Measurements from ENCODE around the gene MYO3A.

Gene MYO3A

DNA sequence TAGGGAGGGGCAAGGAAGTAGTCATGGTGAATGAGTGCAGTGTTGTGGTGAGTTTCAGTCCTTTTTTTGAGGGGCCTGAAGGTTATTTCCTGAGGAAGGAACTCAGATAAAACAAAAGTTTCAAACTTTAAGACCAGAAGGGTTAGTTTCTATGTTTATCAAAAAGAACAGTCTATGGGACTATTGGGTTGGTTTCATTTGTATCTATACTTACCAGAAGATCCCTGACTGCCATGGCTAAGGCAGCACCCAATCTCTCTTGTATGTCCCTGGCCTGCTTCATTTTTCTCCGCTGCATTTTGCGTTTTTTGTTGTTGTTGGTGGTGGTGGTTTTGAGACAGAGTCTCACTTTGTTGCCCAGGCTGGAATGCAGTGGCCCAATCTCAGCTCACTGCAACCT is 263.2 kb downstream of the MYO3A start:
- Histone ChIP-seq H3K79me1 (ENCODE audit: low read depth, low read length) (no peaks in the 10 kb centered on the region), H4K91ac (ENCODE audit: low read depth, low read length, poor library complexity) (no peak overlapping the region), H3K4ac (ENCODE audit: low read length) (no peak overlapping the region), H3K27ac (replicated peaks; ENCODE audit: low read length) (no peak overlapping the region), H3K14ac (ENCODE audit: low read length) (no peak overlapping the region), H2AK5ac (ENCODE audit: low read depth, low read length) (no peak overlapping the region), H2BK5ac (ENCODE audit: low read length) (no peak overlapping the region), H3K4me1 (ENCODE audit: control insufficient read depth in 2 of 2, insufficient read depth in 1 of 2, low read depth in 1 of 2, low read length in 2 of 2) (no peaks in the 10 kb centered on the region), H4K8ac (ENCODE audit: low read depth, low read length) (no peak overlapping the region), H2AFZ (ENCODE audit: low read length) (no peak overlapping the region), H3K9me3 (replicated peaks in 1 of 2; ENCODE audit: control insufficient read depth in 2 of 2, insufficient read depth in 1 of 2, low read depth in 1 of 2, low read length in 2 of 2) (no peaks in the 10 kb centered on the region), H2BK15ac (ENCODE audit: low read length) (no peak overlapping the region), H3K9ac (ENCODE audit: low read depth, low read length, poor library complexity) (no peak overlapping the region), H3K23ac (ENCODE audit: low read depth, low read length, poor library complexity) (no peak overlapping the region), H3K4me3 (ENCODE audit: low read length in 2 of 2) (no peak overlapping the region), H3K18ac (ENCODE audit: low read length) (no peak overlapping the region), H3K36me3 (replicated peaks in 1 of 2; ENCODE audit: control insufficient read depth in 2 of 2, insufficient read depth in 2 of 2, low read length in 2 of 2) (no peaks in the 10 kb centered on the region), H3K27me3 (ENCODE audit: control insufficient read depth in 3 of 3, insufficient read depth in 3 of 3, low read depth in 1 of 3, low read length in 3 of 3) (no peaks in the 10 kb centered on the region), H2BK120ac (ENCODE audit: low read depth, low read length) (no peak overlapping the region), H2BK12ac (ENCODE audit: low read length) (no peak overlapping the region), H3K4me2 (ENCODE audit: insufficient read depth, low read length, poor library complexity, severe bottlenecking) (no peak overlapping the region)
- DNase-seq (ENCODE audit: low spot score): no peak
- no CpG with 5 or more reads among the region's 2 CpGs for WGBS, 2 donors (ENCODE audit: extremely low coverage in 2 of 2, insufficient read length in 2 of 2, insufficient replicate concordance in 1 of 2)

GRCh38 chr10:26198119-26198518 is 264.1 kb downstream of the MYO3A start:
- H2BK120ac ChIP-seq (ENCODE audit: low read depth, low read length): no peak overlapping the region
- no CpG with 5 or more reads among the region's 9 CpGs for WGBS, 2 donors (ENCODE audit: extremely low coverage in 2 of 2, insufficient read length in 2 of 2, insufficient replicate concordance in 1 of 2)

GRCh38 chr10:26199841-26200240 is 265.8 kb downstream of the MYO3A start:
- Histone ChIP-seq H2BK15ac (ENCODE audit: low read length) (no peak overlapping the region), H3K36me3 (replicated peaks in 1 of 2; ENCODE audit: control insufficient read depth in 2 of 2, insufficient read depth in 2 of 2, low read length in 2 of 2) (no peaks in the 10 kb centered on the region), H2BK120ac (ENCODE audit: low read depth, low read length) (no peak overlapping the region), H2AK5ac (ENCODE audit: low read depth, low read length) (no peak overlapping the region), H2BK12ac (ENCODE audit: low read length) (no peak overlapping the region), H2BK5ac (ENCODE audit: low read length) (no peak overlapping the region), H4K8ac (ENCODE audit: low read depth, low read length) (no peak overlapping the region), H2AFZ (ENCODE audit: low read length) (no peak overlapping the region), H3K18ac (ENCODE audit: low read length) (no peak overlapping the region), H3K27ac (replicated peaks; ENCODE audit: low read length) (no peak overlapping the region), H3K4me3 (ENCODE audit: low read length in 2 of 2) (no peak overlapping the region), H3K79me1 (ENCODE audit: low read depth, low read length) (no peaks in the 10 kb centered on the region), H3K23ac (ENCODE audit: low read depth, low read length, poor library complexity) (no peak overlapping the region), H3K4me1 (ENCODE audit: control insufficient read depth in 2 of 2, insufficient read depth in 1 of 2, low read depth in 1 of 2, low read length in 2 of 2) (no peaks in the 10 kb centered on the region), H4K91ac (ENCODE audit: low read depth, low read length, poor library complexity) (no peak overlapping the region), H3K4ac (ENCODE audit: low read length) (no peak overlapping the region), H3K9ac (ENCODE audit: low read depth, low read length, poor library complexity) (no peak overlapping the region), H3K4me2 (ENCODE audit: insufficient read depth, low read length, poor library complexity, severe bottlenecking) (no peak overlapping the region), H3K9me3 (replicated peaks in 1 of 2; ENCODE audit: control insufficient read depth in 2 of 2, insufficient read depth in 1 of 2, low read depth in 1 of 2, low read length in 2 of 2) (no peaks in the 10 kb centered on the region), H3K27me3 (ENCODE audit: control insufficient read depth in 3 of 3, insufficient read depth in 3 of 3, low read depth in 1 of 3, low read length in 3 of 3) (no peaks in the 10 kb centered on the region), H3K14ac (ENCODE audit: low read length) (no peak overlapping the region)
- WGBS, 2 donors (ENCODE audit: extremely low coverage in 2 of 2, insufficient read length in 2 of 2, insufficient replicate concordance in 1 of 2): no CpG with 5 or more reads among the region's 4 CpGs
- DNase-seq (ENCODE audit: low spot score): no peak

More at GRCh38 chr10:26198119-26198518, 264.1 kb downstream of the MYO3A start:
- Histone ChIP-seq H3K4me2 (ENCODE audit: insufficient read depth, low read length, poor library complexity, severe bottlenecking) (no peak overlapping the region), H2BK5ac (ENCODE audit: low read length) (no peak overlapping the region), H2AK5ac (ENCODE audit: low read depth, low read length) (no peak overlapping the region), H3K9ac (ENCODE audit: low read depth, low read length, poor library complexity) (no peak overlapping the region), H2BK12ac (ENCODE audit: low read length) (no peak overlapping the region), H3K79me1 (ENCODE audit: low read depth, low read length) (no peaks in the 10 kb centered on the region), H3K27me3 (ENCODE audit: control insufficient read depth in 3 of 3, insufficient read depth in 3 of 3, low read depth in 1 of 3, low read length in 3 of 3) (no peaks in the 10 kb centered on the region), H3K9me3 (replicated peaks in 1 of 2; ENCODE audit: control insufficient read depth in 2 of 2, insufficient read depth in 1 of 2, low read depth in 1 of 2, low read length in 2 of 2) (no peaks in the 10 kb centered on the region), H3K23ac (ENCODE audit: low read depth, low read length, poor library complexity) (no peak overlapping the region), H3K4ac (ENCODE audit: low read length) (no peak overlapping the region), H3K36me3 (replicated peaks in 1 of 2; ENCODE audit: control insufficient read depth in 2 of 2, insufficient read depth in 2 of 2, low read length in 2 of 2) (no peaks in the 10 kb centered on the region), H3K27ac (replicated peaks; ENCODE audit: low read length) (no peak overlapping the region), H3K4me3 (ENCODE audit: low read length in 2 of 2) (no peak overlapping the region), H4K91ac (ENCODE audit: low read depth, low read length, poor library complexity) (no peak overlapping the region), H4K8ac (ENCODE audit: low read depth, low read length) (no peak overlapping the region), H2BK15ac (ENCODE audit: low read length) (no peak overlapping the region), H3K4me1 (ENCODE audit: control insufficient read depth in 2 of 2, insufficient read depth in 1 of 2, low read depth in 1 of 2, low read length in 2 of 2) (no peaks in the 10 kb centered on the region), H3K18ac (ENCODE audit: low read length) (no peak overlapping the region), H3K14ac (ENCODE audit: low read length) (no peak overlapping the region), H2AFZ (ENCODE audit: low read length) (no peak overlapping the region)
- DNase-seq (ENCODE audit: low spot score): no peak

GRCh38 chr10:26205223-26205622 is 271.2 kb downstream of the MYO3A start:
- H3K23ac ChIP-seq (ENCODE audit: low read depth, low read length, poor library complexity): no peak overlapping the region
- H2BK12ac ChIP-seq (ENCODE audit: low read length): no peak overlapping the region
- no peak overlapping the region for H3K27ac ChIP-seq (replicated peaks; ENCODE audit: low read length)
- no peak overlapping the region for H3K14ac ChIP-seq (ENCODE audit: low read length)
- H2BK15ac ChIP-seq (ENCODE audit: low read length): no peak overlapping the region
- no CpG with 5 or more reads among the region's 2 CpGs for WGBS, 2 donors (ENCODE audit: extremely low coverage in 2 of 2, insufficient read length in 2 of 2, insufficient replicate concordance in 1 of 2)
- H2BK120ac ChIP-seq (ENCODE audit: low read depth, low read length): no peak overlapping the region
- no peak for DNase-seq (ENCODE audit: low spot score)
- peaks cover 0 to 5% (median 2%) of the 10 kb centered on the region in 3 experiments for H3K27me3 ChIP-seq (ENCODE audit: control insufficient read depth in 3 of 3, insufficient read depth in 3 of 3, low read depth in 1 of 3, low read length in 3 of 3)
- no peak overlapping the region for H4K91ac ChIP-seq (ENCODE audit: low read depth, low read length, poor library complexity)
- H3K4me3 ChIP-seq (ENCODE audit: low read length in 2 of 2): no peak overlapping the region
- H3K9ac ChIP-seq (ENCODE audit: low read depth, low read length, poor library complexity): no peak overlapping the region
- no peak overlapping the region for H2AFZ ChIP-seq (ENCODE audit: low read length)
- H3K4ac ChIP-seq (ENCODE audit: low read length): no peak overlapping the region
- H4K8ac ChIP-seq (ENCODE audit: low read depth, low read length): no peak overlapping the region
- H2BK5ac ChIP-seq (ENCODE audit: low read length): no peak overlapping the region
- no peak overlapping the region for H3K18ac ChIP-seq (ENCODE audit: low read length)
- H3K36me3 ChIP-seq (replicated peaks in 1 of 2; ENCODE audit: control insufficient read depth in 2 of 2, insufficient read depth in 2 of 2, low read length in 2 of 2): no peaks in the 10 kb centered on the region
- H3K4me2 ChIP-seq (ENCODE audit: insufficient read depth, low read length, poor library complexity, severe bottlenecking): no peak overlapping the region
- H3K4me1 ChIP-seq (ENCODE audit: control insufficient read depth in 2 of 2, insufficient read depth in 1 of 2, low read depth in 1 of 2, low read length in 2 of 2): no peaks in the 10 kb centered on the region
- H2AK5ac ChIP-seq (ENCODE audit: low read depth, low read length): no peak overlapping the region
- H3K79me1 ChIP-seq (ENCODE audit: low read depth, low read length): no peaks in the 10 kb centered on the region
- no peaks in the 10 kb centered on the region for H3K9me3 ChIP-seq (replicated peaks in 1 of 2; ENCODE audit: control insufficient read depth in 2 of 2, insufficient read depth in 1 of 2, low read depth in 1 of 2, low read length in 2 of 2)

All from neuronal stem cell (in vitro differentiated cells).